Hepatocyte (in vitro differentiated cells): ENCODE results near the gene IRX4. TPM values are rescaled to one million over a fixed set of nuclear protein-coding genes. Genes with fewer than 3 reads are reported as not detected.

Experiments
- DNase-seq: peaks from one replicate; pipeline ENCODE4 v3.0.0-alpha.2; 2016; ENCODE audit warnings: low spot score
- H2AFZ ChIP-seq: fragments of 200-600 bp; sonication (generic); 2 replicates; pipeline ENCODE4 v1.6.0; 2016; ENCODE audit warnings: antibody characterized with exemption, mild to moderate bottlenecking
- H3K27ac ChIP-seq: fragments of 200-600 bp; sonication (generic); 2 replicates; pipeline ENCODE4 v1.5.1; 2016; ENCODE audit warnings: mild to moderate bottlenecking
- H3K27me3 ChIP-seq: fragments of 200-600 bp; sonication (generic); 2 replicates; pipeline ENCODE4 v1.6.1; 2016
- H3K36me3 ChIP-seq: fragments of 200-600 bp; sonication (generic); replicated peaks from 2 replicates; pipeline ENCODE4 v1.5.1; 2016; ENCODE audit warnings: low read depth; ENCODE audit not compliant: insufficient read depth
- H3K4me1 ChIP-seq: fragments of 200-600 bp; sonication (generic); 2 replicates; pipeline ENCODE4 v1.5.1; 2016; ENCODE audit warnings: mild to moderate bottlenecking, moderate library complexity; ENCODE audit not compliant: insufficient read depth
- H3K4me2 ChIP-seq: fragments of 200-600 bp; sonication (generic); 2 replicates; pipeline ENCODE4 v1.6.0; 2016
- H3K4me3 ChIP-seq: fragments of 200-600 bp; sonication (generic); 2 replicates; pipeline ENCODE4 v1.5.1; 2016; ENCODE audit warnings: mild to moderate bottlenecking
- H3K79me2 ChIP-seq: fragments of 200-600 bp; sonication (generic); 2 replicates; pipeline ENCODE4 v1.6.0; 2017; ENCODE audit warnings: mild to moderate bottlenecking
- H3K9me2 ChIP-seq: fragments of 200-600 bp; sonication (generic); replicated peaks from 2 replicates; pipeline ENCODE4 v1.6.0; 2017; ENCODE audit warnings: mild to moderate bottlenecking; ENCODE audit not compliant: insufficient read depth
- H3K9me3 ChIP-seq: fragments of 200-600 bp; sonication (generic); 2 replicates; pipeline ENCODE4 v1.5.1; 2016; ENCODE audit warnings: low read depth, mild to moderate bottlenecking
- H4K20me1 ChIP-seq: fragments of 200-600 bp; sonication (generic); 2 replicates; pipeline ENCODE4 v1.6.0; 2016; ENCODE audit warnings: mild to moderate bottlenecking; ENCODE audit not compliant: insufficient read depth, poor library complexity, severe bottlenecking
- EZH2 ChIP-seq: fragments of 200-600 bp; sonication (generic); IDR thresholded peaks from 2 replicates; pipeline ENCODE4 v1.6.1; 2016; ENCODE audit warnings: antibody characterized with exemption, mild to moderate bottlenecking, borderline replicate concordance
- EZH2phosphoT487 ChIP-seq: fragments of 200-600 bp; sonication (generic); IDR thresholded peaks from one replicate; pipeline ENCODE4 v1.6.1; 2018; ENCODE audit warnings: antibody characterized with exemption, mild to moderate bottlenecking, low read depth, moderate library complexity; ENCODE audit not compliant: unreplicated experiment, severe bottlenecking
- WGBS: methylation state at CpG from one replicate; pipeline ENCODE4 v1.1.6; 2016; ENCODE audit warnings: low lambda C conversion rate; ENCODE audit errors: missing lambda C conversion rate; 5-methylcytosine and 5-hydroxymethylcytosine counted together
- polyA plus RNA-seq: library from polyadenylated mRNA; unstranded; fragments of >200 nt; fragmentation: Nextera tagmentation; extraction: Ambion mirVana; gene quantifications from 2 replicates; pipeline ENCODE4 v1.2.1, GENCODE V29; 2016
- total RNA-seq: library from RNA; depleted of rRNA; stranded (reverse); fragments of >200 nt; gene quantifications from 2 replicates; pipeline ENCODE4 v1.2.3, GENCODE V29; 2014
- TF ChIP-seq, protein P1 (sequence below): fragments of 200-600 bp; sonication (generic); IDR thresholded peaks from 2 replicates; pipeline ENCODE4 v1.5.1; 2016; ENCODE audit warnings: antibody characterized with exemption, mild to moderate bottlenecking; ENCODE audit not compliant: poor library complexity

Gene IRX4
- total and polyA plus RNA-seq, 2 experiments from 2014 or later, result not detected

DNA sequence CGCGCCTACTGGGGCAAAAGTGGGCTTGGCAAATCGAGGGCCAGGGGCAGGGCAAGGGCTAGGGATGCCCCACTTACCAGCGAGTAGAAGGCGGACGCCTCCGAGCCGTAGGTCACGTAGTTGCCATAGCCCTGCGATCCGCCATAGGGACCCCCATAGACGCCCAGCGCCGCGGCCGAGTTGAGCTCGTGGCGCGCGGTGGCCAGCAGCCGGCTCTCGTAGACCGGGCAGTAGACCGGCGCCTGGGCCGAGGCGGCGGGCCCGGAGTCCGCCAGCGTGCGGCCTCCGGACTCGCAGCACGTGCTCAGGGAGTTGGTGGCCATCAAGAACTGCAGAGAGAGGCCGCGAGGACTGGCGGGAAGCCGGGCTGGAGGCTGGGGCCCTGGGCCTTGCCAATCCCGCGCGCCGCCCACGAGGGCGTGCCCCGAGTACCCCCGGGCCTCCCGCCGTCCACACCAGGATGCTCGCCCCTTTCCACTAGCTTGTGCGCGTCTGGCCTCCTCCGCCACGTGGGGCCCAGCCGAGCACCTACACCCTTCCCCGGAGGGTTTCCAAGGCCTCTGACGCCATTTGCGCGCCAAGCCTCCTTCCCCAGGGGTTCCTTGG is 891 bp downstream of the IRX4 start:
- Histone ChIP-seq H3K4me2 (peak overlapping the region; percentile 81), H3K27me3 (peaks cover 96% of the 10 kb centered on the region), H2AFZ (no peak overlapping the region), H3K4me1 (peaks cover 16% of the 10 kb centered on the region), H3K9me2 (no peaks in the 10 kb centered on the region), H3K4me3 (no peak overlapping the region), H3K79me2 (no peaks in the 10 kb centered on the region), H3K36me3 (no peaks in the 10 kb centered on the region), H4K20me1 (peaks cover 2% of the 10 kb centered on the region), H3K27ac (no peak overlapping the region), H3K9me3 (no peaks in the 10 kb centered on the region)
- no peak for DNase-seq
- no peak for TF ChIP-seq EZH2phosphoT487
- TF ChIP-seq, protein P1, sequence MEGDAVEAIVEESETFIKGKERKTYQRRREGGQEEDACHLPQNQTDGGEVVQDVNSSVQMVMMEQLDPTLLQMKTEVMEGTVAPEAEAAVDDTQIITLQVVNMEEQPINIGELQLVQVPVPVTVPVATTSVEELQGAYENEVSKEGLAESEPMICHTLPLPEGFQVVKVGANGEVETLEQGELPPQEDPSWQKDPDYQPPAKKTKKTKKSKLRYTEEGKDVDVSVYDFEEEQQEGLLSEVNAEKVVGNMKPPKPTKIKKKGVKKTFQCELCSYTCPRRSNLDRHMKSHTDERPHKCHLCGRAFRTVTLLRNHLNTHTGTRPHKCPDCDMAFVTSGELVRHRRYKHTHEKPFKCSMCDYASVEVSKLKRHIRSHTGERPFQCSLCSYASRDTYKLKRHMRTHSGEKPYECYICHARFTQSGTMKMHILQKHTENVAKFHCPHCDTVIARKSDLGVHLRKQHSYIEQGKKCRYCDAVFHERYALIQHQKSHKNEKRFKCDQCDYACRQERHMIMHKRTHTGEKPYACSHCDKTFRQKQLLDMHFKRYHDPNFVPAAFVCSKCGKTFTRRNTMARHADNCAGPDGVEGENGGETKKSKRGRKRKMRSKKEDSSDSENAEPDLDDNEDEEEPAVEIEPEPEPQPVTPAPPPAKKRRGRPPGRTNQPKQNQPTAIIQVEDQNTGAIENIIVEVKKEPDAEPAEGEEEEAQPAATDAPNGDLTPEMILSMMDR, result no peak
- no peak for TF ChIP-seq EZH2
- 5% methylated on average over 55 of the region's 59 CpGs for WGBS

DNA sequence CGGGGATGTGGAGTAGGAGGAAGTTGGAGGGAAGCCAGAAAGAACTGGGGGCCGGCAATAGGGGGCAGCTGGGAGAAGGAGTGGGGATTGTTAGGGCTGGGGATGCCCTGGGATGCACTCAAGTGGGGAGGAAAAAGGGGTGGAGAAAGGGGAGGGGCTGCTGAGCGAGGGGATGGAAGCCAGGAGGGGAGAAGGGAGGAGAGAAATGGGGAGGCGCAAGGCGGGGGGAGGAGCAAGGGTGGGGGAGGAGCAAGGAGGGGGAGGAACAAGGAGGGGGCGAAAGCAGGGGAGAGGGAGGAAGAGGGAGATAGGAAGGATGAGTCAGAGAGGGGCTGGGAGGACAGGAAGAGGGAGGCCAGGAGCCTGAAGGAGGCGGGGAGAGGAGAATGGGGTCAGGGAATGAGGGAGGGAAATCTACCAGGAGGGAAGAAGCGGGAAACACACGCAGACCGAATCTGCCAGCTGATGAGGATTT is 1.6 kb downstream of the IRX4 start:
- H3K27ac ChIP-seq, result no peak overlapping the region
- no peak overlapping the region for H3K4me2 ChIP-seq
- no peaks in the 10 kb centered on the region for H3K9me3 ChIP-seq
- 0% methylated on average over 2 of the region's 10 CpGs for WGBS
- TF ChIP-seq, protein P1, result no peak
- TF ChIP-seq EZH2phosphoT487, result no peak
- TF ChIP-seq EZH2, result no peak
- peaks cover 98% of the 10 kb centered on the region for H3K27me3 ChIP-seq
- H4K20me1 ChIP-seq, result peaks cover 2% of the 10 kb centered on the region
- no peak overlapping the region for H3K4me3 ChIP-seq
- peaks cover 20% of the 10 kb centered on the region for H3K4me1 ChIP-seq
- H3K9me2 ChIP-seq, result no peaks in the 10 kb centered on the region
- DNase-seq, result peak; percentile 28
- no peak overlapping the region for H2AFZ ChIP-seq
- no peaks in the 10 kb centered on the region for H3K79me2 ChIP-seq
- no peaks in the 10 kb centered on the region for H3K36me3 ChIP-seq

DNA sequence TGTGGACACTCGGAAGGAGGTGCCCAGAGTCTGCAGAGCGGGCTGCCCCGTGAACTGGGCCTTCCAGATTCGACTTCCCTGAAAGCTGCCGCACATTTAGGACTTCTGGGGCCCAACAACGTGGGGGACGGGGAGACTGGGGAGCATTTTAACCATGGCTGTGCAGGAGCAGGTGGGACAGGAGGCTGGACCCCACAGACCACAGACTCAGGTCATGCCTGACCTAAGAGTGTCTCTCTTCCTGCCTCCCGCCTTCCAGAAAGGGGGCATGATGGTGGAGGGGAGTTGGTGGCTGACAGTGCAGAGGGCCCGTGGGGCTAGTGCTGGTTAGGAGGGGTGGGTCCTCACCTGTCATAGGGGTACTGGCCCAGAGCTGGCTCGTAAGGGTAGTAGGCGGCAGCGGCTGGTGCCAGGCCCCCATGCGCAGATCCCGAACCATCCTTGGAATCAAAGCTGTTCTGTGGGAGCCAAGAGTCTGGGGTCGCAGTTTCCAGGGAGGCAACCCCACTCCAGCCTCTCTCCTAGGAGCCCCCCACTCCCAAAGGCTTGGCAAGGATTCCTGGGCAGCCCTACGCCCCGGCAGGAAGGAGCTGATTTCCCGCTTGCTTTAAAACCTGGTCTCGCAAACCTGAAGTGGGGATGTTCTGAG is 2.2 kb downstream of the IRX4 start:
- Histone ChIP-seq H3K4me2 (no peak overlapping the region), H3K36me3 (no peaks in the 10 kb centered on the region), H4K20me1 (peaks cover 2% of the 10 kb centered on the region), H3K27ac (no peak overlapping the region), H3K27me3 (peaks cover 98% of the 10 kb centered on the region), H2AFZ (no peak overlapping the region), H3K9me2 (no peaks in the 10 kb centered on the region), H3K9me3 (no peaks in the 10 kb centered on the region), H3K4me1 (peaks cover 25% of the 10 kb centered on the region), H3K79me2 (no peaks in the 10 kb centered on the region), H3K4me3 (no peak overlapping the region)
- 51% methylated on average over 19 of the region's 19 CpGs for WGBS
- DNase-seq, result no peak
- no peak for TF ChIP-seq EZH2phosphoT487
- TF ChIP-seq EZH2, result no peak
- TF ChIP-seq, protein P1, result no peak
